D721Med (cell line): ENCODE results near the gene LAMA3.

ENCODE experiments used
- DNase-seq: peaks from one replicate; pipeline ENCODE4 v3.0.0; 2011; ENCODE audit warnings: low spot score; ENCODE audit not compliant: insufficient read length
- FAIRE-seq: peaks from 2 replicates; lab custom pipeline; 2011; peaks lifted over from hg19 to GRCh38; lab: Jason Lieb, UNC
- CTCF ChIP-seq: IDR thresholded peaks from 2 replicates; pipeline ENCODE4 v1.5.1; 2012; ENCODE audit warnings: mild to moderate bottlenecking, control low read depth; ENCODE audit not compliant: insufficient read depth; ENCODE audit errors: missing control alignments

Gene LAMA3

DNA sequence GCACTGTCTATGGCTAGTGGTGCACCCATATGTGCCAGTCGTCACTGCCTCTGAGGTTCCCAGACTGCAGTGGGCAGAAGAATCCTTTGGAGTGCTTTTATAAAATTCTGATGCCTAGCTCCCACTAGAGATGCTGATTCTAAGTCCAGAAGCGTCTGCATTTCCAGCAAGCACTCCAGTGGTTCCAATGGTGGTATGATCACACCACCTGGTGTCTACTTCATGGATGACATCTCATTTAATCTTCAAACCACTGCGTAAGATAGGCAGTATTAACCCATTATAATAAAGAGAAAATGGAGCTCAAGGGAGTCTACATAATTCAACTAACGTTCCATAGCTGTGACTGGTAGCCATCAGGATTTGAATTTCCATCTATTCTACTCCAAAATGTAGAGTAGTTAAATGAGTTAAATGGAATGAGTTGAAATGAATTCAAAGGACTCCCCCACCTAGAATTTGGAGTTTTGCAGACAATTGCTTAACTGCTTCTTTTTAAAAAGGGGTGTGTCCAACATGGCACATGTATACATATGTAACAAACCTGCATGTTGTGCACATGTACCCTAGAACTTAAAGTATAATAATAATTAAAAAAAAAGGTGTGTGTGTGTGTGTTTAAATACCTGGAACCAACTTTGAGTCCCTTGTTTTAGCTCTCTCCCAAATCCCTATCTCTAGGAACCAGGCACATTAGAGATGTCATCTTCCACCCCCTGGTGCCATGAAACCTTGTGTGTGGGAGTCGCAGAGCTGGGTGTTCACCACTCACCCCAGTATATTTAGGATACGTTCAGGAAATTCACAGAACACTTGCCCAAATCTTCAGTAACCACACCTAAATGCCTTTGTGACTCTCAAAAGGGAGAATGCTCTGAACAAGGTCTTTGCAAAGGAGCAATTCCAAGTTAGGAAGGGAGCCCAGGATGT, 14.1 kb downstream of the LAMA3 start:
- DNase-seq (no peak), FAIRE-seq (no peak)
- TF ChIP-seq CTCF = peak; percentile 38

GRCh38 chr18:23703987-23704384, 14.7 kb downstream of the LAMA3 start:
- DNase-seq = no peak
- FAIRE-seq = no peak

GRCh38 chr18:23704806-23705205, 15.6 kb downstream of the LAMA3 start:
- no peak for FAIRE-seq
- TF ChIP-seq CTCF = no peak
- DNase-seq = no peak

More at GRCh38 chr18:23703987-23704384, 14.7 kb downstream of the LAMA3 start:
- no peak for TF ChIP-seq CTCF

DNA sequence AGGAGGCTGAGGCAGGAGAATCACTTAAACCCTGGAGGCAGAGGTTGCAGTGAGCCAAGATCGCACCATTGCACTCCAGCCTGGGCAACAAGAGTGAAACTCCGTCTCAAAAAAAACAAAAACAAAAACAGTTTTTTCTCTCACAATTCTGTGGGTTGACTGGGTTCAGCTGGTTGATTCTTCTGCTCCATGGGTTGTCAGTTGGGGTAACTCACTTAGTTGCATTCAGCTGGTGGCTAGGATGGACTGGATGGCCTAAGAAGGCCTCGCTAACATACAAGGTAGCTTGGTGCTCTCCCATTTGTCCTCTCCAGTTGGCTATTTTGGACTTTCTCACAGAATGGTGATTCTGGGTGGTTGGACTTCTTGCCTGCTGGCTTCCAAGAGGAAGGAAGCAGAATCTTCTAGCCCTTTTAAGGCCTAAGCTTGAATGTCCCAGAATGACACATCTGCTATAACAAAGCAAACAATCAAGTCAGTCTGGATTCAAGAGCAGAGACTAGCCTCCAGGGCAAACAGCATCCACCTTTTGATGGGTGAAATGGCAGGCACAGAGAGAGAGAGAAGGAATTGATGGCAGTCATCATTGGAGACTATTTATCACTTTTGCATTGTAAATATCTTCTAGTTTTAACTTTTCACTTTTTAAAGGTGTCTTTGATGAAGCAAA, 17.9 kb downstream of the LAMA3 start:
- no peak for TF ChIP-seq CTCF
- no peak for FAIRE-seq
- DNase-seq = no peak

- DNase-seq = no peak
- no peak for TF ChIP-seq CTCF
- FAIRE-seq = no peak
These were observed 20.8 kb downstream of the LAMA3 start for GRCh38 chr18:23710068-23710527.

DNA sequence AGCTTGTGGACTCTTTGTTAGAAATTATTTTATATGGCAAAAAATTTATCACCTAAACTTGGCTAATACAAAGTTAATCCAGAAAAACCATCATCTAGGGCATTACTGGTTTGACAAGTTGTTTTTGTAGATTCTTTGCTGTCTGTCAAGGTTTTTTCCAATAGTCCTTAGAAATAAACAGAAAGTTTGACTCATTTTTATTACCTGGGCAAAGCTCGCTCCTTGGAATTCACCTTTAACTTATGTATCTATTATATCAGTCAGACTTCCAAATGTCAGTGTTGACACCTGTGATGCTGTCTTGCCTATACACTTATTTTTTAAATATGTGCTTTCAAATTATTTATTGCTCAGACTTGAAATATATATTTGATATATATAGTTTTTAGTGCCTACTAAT, 21.7 kb downstream of the LAMA3 start:
- no peak for DNase-seq
- TF ChIP-seq CTCF = no peak
- no peak for FAIRE-seq
